Measurements from ENCODE around the gene ZCCHC13.

Gene ZCCHC13

DNA sequence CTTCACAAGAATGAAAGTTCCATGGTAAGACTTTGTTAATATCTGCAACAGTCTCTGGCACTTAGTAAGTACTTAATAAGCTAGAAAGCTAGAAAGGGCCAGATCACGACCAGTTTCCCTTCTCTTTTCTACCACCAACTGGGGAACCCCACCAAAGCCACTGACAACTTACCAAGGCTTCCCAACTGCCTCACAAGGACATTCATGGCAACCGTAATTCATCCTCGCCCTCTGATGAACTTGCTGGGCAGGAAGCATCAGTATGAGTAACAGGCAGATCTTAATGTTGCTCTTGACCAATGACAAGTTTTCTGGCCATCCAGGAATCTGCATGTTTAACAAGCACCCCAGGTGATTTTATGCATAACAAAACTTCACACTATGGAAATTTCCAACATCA, 23.2 kb upstream of the ZCCHC13 start:
- Histone ChIP-seq H3F3A (ENCODE audit: insufficient read depth, low read length) (no peaks in the 10 kb centered on the region), H3K4me3 (ENCODE audit: low read depth, low read length, poor library complexity, severe bottlenecking) (no peak overlapping the region), H3K36me3 (ENCODE audit: insufficient read depth, low read length) (peaks cover 73% of the 10 kb centered on the region), H3K9ac (ENCODE audit: low read length) (no peak overlapping the region), H3K9me2 (ENCODE audit: low read depth, low read length) (no peaks in the 10 kb centered on the region), H4K20me1 (ENCODE audit: insufficient read depth, low read length) (no peaks in the 10 kb centered on the region), H3K27me3 (ENCODE audit: insufficient read depth, low read length) (no peaks in the 10 kb centered on the region), H3K9me3 (ENCODE audit: low read length) (no peaks in the 10 kb centered on the region), H3K27ac (ENCODE audit: low read depth, low read length, poor library complexity, severe bottlenecking) (no peak overlapping the region), H2AFZ (ENCODE audit: low read length) (no peak overlapping the region), H3K4me2 (ENCODE audit: low read length) (no peak overlapping the region), H3K4me1 (ENCODE audit: insufficient read depth, low read length, severe bottlenecking) (no peaks in the 10 kb centered on the region), H3K79me2 (ENCODE audit: insufficient read depth, low read length) (peaks cover 8% of the 10 kb centered on the region; the same call in 1 of the 2 replicates)
- TF ChIP-seq EZH2 (IDR thresholded peaks at IDR 0.05; ENCODE audit: borderline replicate concordance, low read length) (no peak), CTCF (IDR thresholded peaks at IDR 0.05; ENCODE audit: low read length) (no peak)

DNA sequence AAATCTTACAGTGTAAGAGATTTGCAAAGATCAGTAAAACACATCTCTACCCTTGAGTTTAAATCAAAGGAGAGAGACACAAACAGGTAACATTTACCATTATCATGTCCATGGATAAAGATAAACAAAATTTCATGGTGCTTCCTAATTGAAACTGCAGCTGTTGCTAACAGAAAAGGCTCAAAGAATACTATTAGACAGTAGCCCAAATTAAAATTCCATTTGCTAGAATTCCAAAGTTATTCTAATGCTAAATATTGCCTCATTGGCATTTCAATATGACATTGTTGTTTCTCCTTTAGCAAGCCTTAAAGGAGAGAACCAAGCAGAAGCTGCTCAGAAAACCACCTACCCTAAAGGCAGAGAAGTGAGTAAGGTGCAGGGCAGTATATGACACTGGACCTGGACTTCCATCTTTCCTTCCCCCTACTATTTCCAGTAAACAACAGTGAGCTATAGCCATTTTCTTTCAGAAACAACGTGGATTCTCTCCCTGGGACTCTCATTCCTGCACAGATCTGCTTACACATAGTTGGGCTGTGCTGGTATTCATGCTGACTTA, 19.5 kb upstream of the ZCCHC13 start:
- Histone ChIP-seq H4K20me1 (ENCODE audit: insufficient read depth, low read length) (no peaks in the 10 kb centered on the region), H3K9me2 (ENCODE audit: low read depth, low read length) (no peaks in the 10 kb centered on the region), H3K9me3 (ENCODE audit: low read length) (no peaks in the 10 kb centered on the region), H2AFZ (ENCODE audit: low read length) (no peak overlapping the region), H3K79me2 (ENCODE audit: insufficient read depth, low read length) (peaks cover 39% of the 10 kb centered on the region), H3K4me1 (ENCODE audit: insufficient read depth, low read length, severe bottlenecking) (peaks cover 8% of the 10 kb centered on the region), H3K36me3 (ENCODE audit: insufficient read depth, low read length) (peaks cover 67% of the 10 kb centered on the region), H3K4me3 (ENCODE audit: low read depth, low read length, poor library complexity, severe bottlenecking) (no peak overlapping the region), H3F3A (ENCODE audit: insufficient read depth, low read length) (no peaks in the 10 kb centered on the region), H3K27me3 (ENCODE audit: insufficient read depth, low read length) (no peaks in the 10 kb centered on the region), H3K9ac (ENCODE audit: low read length) (no peak overlapping the region), H3K4me2 (ENCODE audit: low read length) (no peak overlapping the region), H3K27ac (ENCODE audit: low read depth, low read length, poor library complexity, severe bottlenecking) (no peak overlapping the region)
- TF ChIP-seq EZH2 (IDR thresholded peaks at IDR 0.05; ENCODE audit: borderline replicate concordance, low read length): no peak
- no peak for TF ChIP-seq CTCF (IDR thresholded peaks at IDR 0.05; ENCODE audit: low read length)

- Histone ChIP-seq H4K20me1 (ENCODE audit: insufficient read depth, low read length) (no peaks in the 10 kb centered on the region), H3K4me1 (ENCODE audit: insufficient read depth, low read length, severe bottlenecking) (peaks cover 17% of the 10 kb centered on the region), H3K9me3 (ENCODE audit: low read length) (no peaks in the 10 kb centered on the region), H3K4me2 (ENCODE audit: low read length) (no peak overlapping the region), H3K9me2 (ENCODE audit: low read depth, low read length) (no peaks in the 10 kb centered on the region), H3K36me3 (ENCODE audit: insufficient read depth, low read length) (peaks cover 41% of the 10 kb centered on the region), H3K27ac (ENCODE audit: low read depth, low read length, poor library complexity, severe bottlenecking) (no peak overlapping the region), H3K27me3 (ENCODE audit: insufficient read depth, low read length) (no peaks in the 10 kb centered on the region), H2AFZ (ENCODE audit: low read length) (no peak overlapping the region), H3F3A (ENCODE audit: insufficient read depth, low read length) (no peaks in the 10 kb centered on the region), H3K9ac (ENCODE audit: low read length) (no peak overlapping the region), H3K4me3 (ENCODE audit: low read depth, low read length, poor library complexity, severe bottlenecking) (no peak overlapping the region), H3K79me2 (ENCODE audit: insufficient read depth, low read length) (peaks cover 63% of the 10 kb centered on the region)
- no peak for TF ChIP-seq CTCF (IDR thresholded peaks at IDR 0.05; ENCODE audit: low read length)
- no peak for TF ChIP-seq EZH2 (IDR thresholded peaks at IDR 0.05; ENCODE audit: borderline replicate concordance, low read length)
Measured at GRCh38 chrX:74286950-74287740, 16.8 kb upstream of the ZCCHC13 start.

Measured in OCI-LY1 (cell line).